Ishikawa (cell line): ENCODE measurements around the gene YWHAE.

Source experiments
- CEBPB ChIP-seq: IDR thresholded peaks from 2 replicates; pipeline ENCODE4 v1.6.1; 2012
- CREB1 ChIP-seq: IDR thresholded peaks from 2 replicates; pipeline ENCODE4 v1.6.1; 2012; ENCODE audit warnings: low read depth
- EGR1 ChIP-seq: IDR thresholded peaks from 2 replicates; pipeline ENCODE4 v1.6.1; 2012
- EP300 ChIP-seq: IDR thresholded peaks from 2 replicates; pipeline ENCODE4 v1.6.1; 2012; ENCODE audit warnings: borderline replicate concordance
- FOXM1 ChIP-seq: IDR thresholded peaks from 2 replicates; pipeline ENCODE4 v1.6.1; 2012; ENCODE audit warnings: low read depth, borderline replicate concordance
- MAX ChIP-seq: IDR thresholded peaks from 2 replicates; pipeline ENCODE4 v1.6.1; 2012
- NFIC ChIP-seq: IDR thresholded peaks from 2 replicates; pipeline ENCODE4 v1.6.1; 2012
- RAD21 ChIP-seq: IDR thresholded peaks from 2 replicates; pipeline ENCODE4 v1.6.1; 2012; ENCODE audit warnings: low read depth
- REST ChIP-seq: IDR thresholded peaks from 2 replicates; pipeline ENCODE4 v1.6.1; 2012; ENCODE audit warnings: low read depth, mild to moderate bottlenecking
- TAF1 ChIP-seq: IDR thresholded peaks from 2 replicates; pipeline ENCODE4 v1.6.1; 2012; ENCODE audit warnings: low read depth, mild to moderate bottlenecking
- TCF12 ChIP-seq: IDR thresholded peaks from 2 replicates; pipeline ENCODE4 v1.6.1; 2012; ENCODE audit warnings: low read depth
- TEAD4 ChIP-seq: IDR thresholded peaks from 2 replicates; pipeline ENCODE4 v1.6.1; 2012
- USF1 ChIP-seq: IDR thresholded peaks from 2 replicates; pipeline ENCODE4 v1.6.1; 2012
- YY1 ChIP-seq: IDR thresholded peaks from 2 replicates; pipeline ENCODE4 v1.6.1; 2012; ENCODE audit warnings: low read depth
- ZBTB7A ChIP-seq: IDR thresholded peaks from 2 replicates; pipeline ENCODE4 v1.6.1; 2012; ENCODE audit warnings: low read depth

YWHAE gene

GRCh38 chr17:1399679-1400512 is at the start of gene YWHAE:
TSS of gene YWHAE (minus strand) at chr17:1400222. CDS start at chr17:1400110, 112 bp downstream.
- no peak; the same call in 1 of the 2 replicates for TF ChIP-seq USF1
- peak; percentile 94 for TF ChIP-seq YY1
- peak; percentile 64; the same call in 1 of the 2 replicates for TF ChIP-seq FOXM1
- TF ChIP-seq TAF1, result peak; percentile 94
- peak; percentile 99 for TF ChIP-seq ZBTB7A
- peak; percentile 82 for TF ChIP-seq EGR1
- TF ChIP-seq TCF12, result no peak; the same call in none of the 2 replicates
- peak; percentile 2; the same call in 1 of the 2 replicates for TF ChIP-seq RAD21
- peak; percentile 89 for TF ChIP-seq MAX
- peak; percentile 89 for TF ChIP-seq TEAD4
- 0 out of 2 replicates have a peak, but pooled peaks have one; percentile 24 for TF ChIP-seq REST
- no peak; the same call in 1 of the 2 replicates for TF ChIP-seq CEBPB
- peak; percentile 32 for TF ChIP-seq EP300
- peak; percentile 23; the same call in 1 of the 2 replicates for TF ChIP-seq CREB1
- TF ChIP-seq NFIC, result no peak

- TF ChIP-seq YY1, result no peak
- no peak for TF ChIP-seq RAD21
- no peak for TF ChIP-seq EP300
- TF ChIP-seq TEAD4, result no peak
- TF ChIP-seq USF1, result no peak
- TF ChIP-seq CEBPB, result no peak
- TF ChIP-seq CREB1, result no peak
- TF ChIP-seq ZBTB7A, result no peak
Observed at GRCh38 chr17:1449412-1449967, 49.5 kb upstream of the YWHAE start.

GRCh38 chr17:1447052-1447451 is 47.0 kb upstream of the YWHAE start:
- TF ChIP-seq EGR1 (no peak), MAX (no peak), YY1 (no peak), USF1 (no peak)

- TF ChIP-seq TAF1, result no peak
- TF ChIP-seq TCF12, result no peak
- no peak for TF ChIP-seq EP300
- no peak for TF ChIP-seq EGR1
- TF ChIP-seq ZBTB7A, result no peak
- no peak for TF ChIP-seq RAD21
- no peak for TF ChIP-seq YY1
- TF ChIP-seq CEBPB, result no peak
- TF ChIP-seq USF1, result no peak
- no peak for TF ChIP-seq NFIC
- no peak for TF ChIP-seq TEAD4
- no peak for TF ChIP-seq FOXM1
Observed at GRCh38 chr17:1446201-1446600, 46.2 kb upstream of the YWHAE start.

- TF ChIP-seq FOXM1 (no peak), MAX (no peak), YY1 (no peak)
Observed at GRCh38 chr17:1442187-1442586, 42.2 kb upstream of the YWHAE start.

GRCh38 chr17:1440921-1441320 is 40.9 kb upstream of the YWHAE start:
- no peak for TF ChIP-seq REST
- TF ChIP-seq RAD21, result no peak
- no peak for TF ChIP-seq TEAD4
- TF ChIP-seq USF1, result no peak
- no peak for TF ChIP-seq TCF12
- no peak for TF ChIP-seq CEBPB
- no peak for TF ChIP-seq YY1
- TF ChIP-seq CREB1, result no peak
- no peak for TF ChIP-seq FOXM1
